Loucy (cell line): Measurements from ENCODE around the gene FGF14.

Source experiments
- H2AFZ ChIP-seq: fragments of 200-600 bp; sonication (generic); 2 replicates; pipeline ENCODE4 v1.6.0; 2016; ENCODE audit warnings: antibody characterized with exemption, mild to moderate bottlenecking, low read length, moderate library complexity
- H3F3A ChIP-seq: fragments of 200-600 bp; 2 replicates; pipeline ENCODE4 v1.6.0; 2016; ENCODE audit warnings: antibody characterized with exemption, low read depth, mild to moderate bottlenecking
- H3K27me3 ChIP-seq: fragments of 200-600 bp; sonication (generic); 2 replicates; pipeline ENCODE4 v1.6.1; 2014; ENCODE audit warnings: low read length, mild to moderate bottlenecking; ENCODE audit not compliant: insufficient read depth, poor library complexity, severe bottlenecking
- H3K36me3 ChIP-seq: fragments of 200-600 bp; sonication (generic); 2 replicates; pipeline ENCODE4 v1.6.1; 2016; ENCODE audit warnings: low read length; ENCODE audit not compliant: insufficient read depth
- H3K4me1 ChIP-seq: fragments of 200-600 bp; sonication (generic); 2 replicates; pipeline ENCODE4 v1.5.1; 2014; ENCODE audit warnings: low read length, mild to moderate bottlenecking; ENCODE audit not compliant: insufficient read depth, poor library complexity, severe bottlenecking
- H3K4me2 ChIP-seq: fragments of 200-600 bp; sonication (generic); 2 replicates; pipeline ENCODE4 v1.6.0; 2014; ENCODE audit warnings: antibody characterized with exemption, low read length, low read depth, mild to moderate bottlenecking; ENCODE audit not compliant: poor library complexity, severe bottlenecking
- H3K4me3 ChIP-seq: fragments of 200-600 bp; sonication (generic); 2 replicates; pipeline ENCODE4 v1.5.1; 2014; ENCODE audit warnings: low read length, mild to moderate bottlenecking, mixed read lengths; ENCODE audit not compliant: poor library complexity, severe bottlenecking
- H3K79me2 ChIP-seq: fragments of 200-600 bp; sonication (generic); 2 replicates; pipeline ENCODE4 v1.6.1; 2014; ENCODE audit warnings: low read length; ENCODE audit not compliant: insufficient read depth
- H3K9ac ChIP-seq: fragments of 200-600 bp; sonication (generic); 2 replicates; pipeline ENCODE4 v1.6.0; 2014; ENCODE audit warnings: mild to moderate bottlenecking, low read depth, low read length, moderate library complexity; ENCODE audit not compliant: poor library complexity, severe bottlenecking
- H3K9me2 ChIP-seq: fragments of 200-600 bp; sonication (generic); replicated peaks from 2 replicates; pipeline ENCODE4 v1.6.1; 2016; ENCODE audit warnings: low read depth, low read length, mixed read lengths
- H3K9me3 ChIP-seq: fragments of 200-600 bp; sonication (generic); 2 replicates; pipeline ENCODE4 v1.6.1; 2014; ENCODE audit warnings: mild to moderate bottlenecking, antibody characterized with exemption, low read length, low read depth; ENCODE audit not compliant: insufficient read depth
- H4K20me1 ChIP-seq: fragments of 200-600 bp; sonication (generic); 2 replicates; pipeline ENCODE4 v1.6.0; 2014; ENCODE audit warnings: antibody characterized with exemption, low read length, mild to moderate bottlenecking; ENCODE audit not compliant: insufficient read depth, poor library complexity, severe bottlenecking
- CTCF ChIP-seq: fragments of 200-600 bp; sonication (generic); conservative IDR thresholded peaks from 2 replicates; pipeline ENCODE4 v1.5.1; 2014; ENCODE audit warnings: mild to moderate bottlenecking, antibody characterized with exemption, low read length
- EZH2phosphoT487 ChIP-seq: fragments of 200-600 bp; IDR thresholded peaks from 2 replicates; pipeline ENCODE4 v1.6.1; 2018; ENCODE audit warnings: antibody characterized with exemption, mild to moderate bottlenecking, moderate library complexity, borderline replicate concordance

The FGF14 gene

GRCh38 chr13:102090532-102090931, 311.3 kb downstream of the FGF14 start:
- H3K9me2 ChIP-seq, result no peaks in the 10 kb centered on the region
- H2AFZ ChIP-seq, result no peak overlapping the region
- no peak overlapping the region for H3K4me3 ChIP-seq
- H3K4me1 ChIP-seq, result no peaks in the 10 kb centered on the region
- no peaks in the 10 kb centered on the region for H3K9me3 ChIP-seq
- no peaks in the 10 kb centered on the region for H3K27me3 ChIP-seq
- no peaks in the 10 kb centered on the region for H3K36me3 ChIP-seq
- H4K20me1 ChIP-seq, result no peaks in the 10 kb centered on the region
- H3K9ac ChIP-seq, result no peak overlapping the region
- H3K4me2 ChIP-seq, result no peak overlapping the region
- H3K79me2 ChIP-seq, result no peaks in the 10 kb centered on the region
- H3F3A ChIP-seq, result no peaks in the 10 kb centered on the region
- TF ChIP-seq EZH2phosphoT487 (no peak), CTCF (no peak)

GRCh38 chr13:102089722-102090121, 312.1 kb downstream of the FGF14 start:
- no peak overlapping the region for H2AFZ ChIP-seq
- no peak overlapping the region for H3K4me2 ChIP-seq
- H4K20me1 ChIP-seq, result no peaks in the 10 kb centered on the region
- no peaks in the 10 kb centered on the region for H3K27me3 ChIP-seq
- no peaks in the 10 kb centered on the region for H3K9me2 ChIP-seq
- TF ChIP-seq CTCF, result no peak
- no peak for TF ChIP-seq EZH2phosphoT487
- no peaks in the 10 kb centered on the region for H3F3A ChIP-seq
- H3K9me3 ChIP-seq, result no peaks in the 10 kb centered on the region
- no peaks in the 10 kb centered on the region for H3K4me1 ChIP-seq
- H3K79me2 ChIP-seq, result no peaks in the 10 kb centered on the region
- no peaks in the 10 kb centered on the region for H3K36me3 ChIP-seq
- no peak overlapping the region for H3K9ac ChIP-seq
- H3K4me3 ChIP-seq, result no peak overlapping the region

GRCh38 chr13:102089177-102089576, 312.7 kb downstream of the FGF14 start:
- Histone ChIP-seq H3K4me3 (no peak overlapping the region), H3K79me2 (no peaks in the 10 kb centered on the region), H3K4me2 (no peak overlapping the region), H3K9me3 (no peaks in the 10 kb centered on the region), H3K9ac (no peak overlapping the region), H3K27me3 (no peaks in the 10 kb centered on the region), H3F3A (no peaks in the 10 kb centered on the region), H3K9me2 (no peaks in the 10 kb centered on the region), H3K4me1 (no peaks in the 10 kb centered on the region), H2AFZ (no peak overlapping the region), H4K20me1 (no peaks in the 10 kb centered on the region), H3K36me3 (no peaks in the 10 kb centered on the region)
- TF ChIP-seq EZH2phosphoT487 (no peak), CTCF (no peak)
